ENCODE results near the gene IGF2BP2.
"Not testable (repeated sequence)": the region's sequence is repeated elsewhere in the genome, so short reads cannot be mapped to it uniquely, and the experiment has no call there.

GRCh38 chr3:185661296-185661695, 163.5 kb downstream of the IGF2BP2 start:
- TF ChIP-seq, protein P1, sequence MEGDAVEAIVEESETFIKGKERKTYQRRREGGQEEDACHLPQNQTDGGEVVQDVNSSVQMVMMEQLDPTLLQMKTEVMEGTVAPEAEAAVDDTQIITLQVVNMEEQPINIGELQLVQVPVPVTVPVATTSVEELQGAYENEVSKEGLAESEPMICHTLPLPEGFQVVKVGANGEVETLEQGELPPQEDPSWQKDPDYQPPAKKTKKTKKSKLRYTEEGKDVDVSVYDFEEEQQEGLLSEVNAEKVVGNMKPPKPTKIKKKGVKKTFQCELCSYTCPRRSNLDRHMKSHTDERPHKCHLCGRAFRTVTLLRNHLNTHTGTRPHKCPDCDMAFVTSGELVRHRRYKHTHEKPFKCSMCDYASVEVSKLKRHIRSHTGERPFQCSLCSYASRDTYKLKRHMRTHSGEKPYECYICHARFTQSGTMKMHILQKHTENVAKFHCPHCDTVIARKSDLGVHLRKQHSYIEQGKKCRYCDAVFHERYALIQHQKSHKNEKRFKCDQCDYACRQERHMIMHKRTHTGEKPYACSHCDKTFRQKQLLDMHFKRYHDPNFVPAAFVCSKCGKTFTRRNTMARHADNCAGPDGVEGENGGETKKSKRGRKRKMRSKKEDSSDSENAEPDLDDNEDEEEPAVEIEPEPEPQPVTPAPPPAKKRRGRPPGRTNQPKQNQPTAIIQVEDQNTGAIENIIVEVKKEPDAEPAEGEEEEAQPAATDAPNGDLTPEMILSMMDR (IDR thresholded peaks at IDR 0.05) = not testable (repeated sequence)
- TF ChIP-seq SIN3A (IDR thresholded peaks at IDR 0.05; ENCODE audit: borderline replicate concordance, insufficient read depth, low read depth, low read length); TCF7L2 (IDR thresholded peaks at IDR 0.05; ENCODE audit: low read depth, low read length); POLR2AphosphoS5 (IDR thresholded peaks at IDR 0.05; ENCODE audit: low read depth, low read length): not testable (repeated sequence)
- TF ChIP-seq, protein P2, sequence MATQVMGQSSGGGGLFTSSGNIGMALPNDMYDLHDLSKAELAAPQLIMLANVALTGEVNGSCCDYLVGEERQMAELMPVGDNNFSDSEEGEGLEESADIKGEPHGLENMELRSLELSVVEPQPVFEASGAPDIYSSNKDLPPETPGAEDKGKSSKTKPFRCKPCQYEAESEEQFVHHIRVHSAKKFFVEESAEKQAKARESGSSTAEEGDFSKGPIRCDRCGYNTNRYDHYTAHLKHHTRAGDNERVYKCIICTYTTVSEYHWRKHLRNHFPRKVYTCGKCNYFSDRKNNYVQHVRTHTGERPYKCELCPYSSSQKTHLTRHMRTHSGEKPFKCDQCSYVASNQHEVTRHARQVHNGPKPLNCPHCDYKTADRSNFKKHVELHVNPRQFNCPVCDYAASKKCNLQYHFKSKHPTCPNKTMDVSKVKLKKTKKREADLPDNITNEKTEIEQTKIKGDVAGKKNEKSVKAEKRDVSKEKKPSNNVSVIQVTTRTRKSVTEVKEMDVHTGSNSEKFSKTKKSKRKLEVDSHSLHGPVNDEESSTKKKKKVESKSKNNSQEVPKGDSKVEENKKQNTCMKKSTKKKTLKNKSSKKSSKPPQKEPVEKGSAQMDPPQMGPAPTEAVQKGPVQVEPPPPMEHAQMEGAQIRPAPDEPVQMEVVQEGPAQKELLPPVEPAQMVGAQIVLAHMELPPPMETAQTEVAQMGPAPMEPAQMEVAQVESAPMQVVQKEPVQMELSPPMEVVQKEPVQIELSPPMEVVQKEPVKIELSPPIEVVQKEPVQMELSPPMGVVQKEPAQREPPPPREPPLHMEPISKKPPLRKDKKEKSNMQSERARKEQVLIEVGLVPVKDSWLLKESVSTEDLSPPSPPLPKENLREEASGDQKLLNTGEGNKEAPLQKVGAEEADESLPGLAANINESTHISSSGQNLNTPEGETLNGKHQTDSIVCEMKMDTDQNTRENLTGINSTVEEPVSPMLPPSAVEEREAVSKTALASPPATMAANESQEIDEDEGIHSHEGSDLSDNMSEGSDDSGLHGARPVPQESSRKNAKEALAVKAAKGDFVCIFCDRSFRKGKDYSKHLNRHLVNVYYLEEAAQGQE (IDR thresholded peaks at IDR 0.05; ENCODE audit: insufficient read depth in 1 of 2, low read depth in 2 of 2, low read length in 1 of 2) = not testable (repeated sequence)
